Fibroblast of lung (primary cell): ENCODE measurements around the gene SNX30. TPM values are rescaled to one million over a fixed set of nuclear protein-coding genes. Genes with fewer than 3 reads are reported as not detected.

Experiments
- DNase-seq, 2 donors: peaks; one replicate each; pipeline versions ENCODE4 v3.0.0 to v3.0.0-alpha.2; 2010; ENCODE audit warnings: low read depth in 2 of 2
- H2AFZ ChIP-seq: 2 replicates; pipeline ENCODE4 v1.5.1; 2012; ENCODE audit warnings: low read length, control low read depth, inconsistent platforms
- H3K27ac ChIP-seq: 2 replicates; pipeline ENCODE4 v1.5.1; 2011; ENCODE audit warnings: low read length, control low read depth; ENCODE audit not compliant: insufficient read depth
- H3K27me3 ChIP-seq: 2 replicates; pipeline ENCODE4 v1.5.1; 2011; ENCODE audit warnings: mild to moderate bottlenecking, low read length; ENCODE audit not compliant: control insufficient read depth, insufficient read depth
- H3K36me3 ChIP-seq: 2 replicates; pipeline ENCODE4 v1.5.1; 2011; ENCODE audit warnings: low read length; ENCODE audit not compliant: control insufficient read depth, insufficient read depth
- H3K4me1 ChIP-seq: 2 replicates; pipeline ENCODE4 v1.5.1; 2011; ENCODE audit warnings: low read length; ENCODE audit not compliant: control insufficient read depth, insufficient read depth; ENCODE audit errors: extremely low read depth
- H3K4me2 ChIP-seq: 2 replicates; pipeline ENCODE4 v1.5.1; 2011; ENCODE audit warnings: low read length, control low read depth; ENCODE audit not compliant: insufficient read depth; ENCODE audit errors: extremely low read depth
- H3K4me3 ChIP-seq, 4 experiments: fragments of 200-600 bp in 1 of 4; sonication (generic) in 1 of 4; replicated peaks in 1 of 4; 2 replicates each; pipeline ENCODE4 v1.5.1; 2011 to 2016; ENCODE audit warnings: low read length in 4 of 4, low read depth in 3 of 4, mild to moderate bottlenecking in 3 of 4, control low read depth in 2 of 4, inconsistent platforms in 1 of 4, mixed read lengths in 1 of 4; ENCODE audit not compliant: insufficient read depth in 1 of 4; ENCODE audit errors: control extremely low read depth in 1 of 4
- H3K79me2 ChIP-seq: 2 replicates; pipeline ENCODE4 v1.5.1; 2012; ENCODE audit warnings: mild to moderate bottlenecking, low read length, inconsistent platforms; ENCODE audit not compliant: control insufficient read depth, insufficient read depth
- H3K9ac ChIP-seq: 2 replicates; pipeline ENCODE4 v1.5.1; 2011; ENCODE audit warnings: mild to moderate bottlenecking, low read length, control low read depth; ENCODE audit not compliant: insufficient read depth
- H3K9me3 ChIP-seq: 2 replicates; pipeline ENCODE4 v1.5.1; 2012; ENCODE audit warnings: low read depth, low read length; ENCODE audit not compliant: control insufficient read depth, insufficient read depth
- H4K20me1 ChIP-seq: 2 replicates; pipeline ENCODE4 v1.5.1; 2011; ENCODE audit warnings: low read length; ENCODE audit not compliant: control insufficient read depth, insufficient read depth; ENCODE audit errors: extremely low read depth
- CTCF ChIP-seq, 2 donors: IDR thresholded peaks in 1 of 2; conservative IDR thresholded peaks in 1 of 2; 1 replicate in 1 of 2; 2 replicates in 1 of 2; pipeline ENCODE4 v1.5.1; 2011 to 2012; ENCODE audit warnings: low read length in 2 of 2, control low read depth in 1 of 2, inconsistent platforms in 1 of 2, low read depth in 1 of 2, mild to moderate bottlenecking in 1 of 2
- EZH2 ChIP-seq: IDR thresholded peaks from 2 replicates; pipeline ENCODE4 v1.5.1; 2012; ENCODE audit warnings: low read length, control low read depth, mild to moderate bottlenecking; ENCODE audit errors: missing control alignments
- polyA plus RNA-seq, 2 donors: library from polyadenylated mRNA; depleted of rRNA in 1 of 2; stranded (reverse) in 1 of 2; unstranded in 1 of 2; fragments of >200 nt; gene quantifications; 2 replicates each; pipeline ENCODE4 v1.2.1, GENCODE V29; 2011 to 2012; ENCODE audit warnings: missing spikeins in 1 of 2
- total RNA-seq: library from RNA; depleted of rRNA; stranded (reverse); fragments of >200 nt; gene quantifications from 2 replicates; pipeline ENCODE4 v1.2.1, GENCODE V29; 2014

SNX30 gene
- total and polyA plus RNA-seq, 2 donors (not counting 1 experiment from before 2014, with no cell fraction given), result 7.9 to 20.6 TPM

GRCh38 chr9:112917047-112917986 lies 166.8 kb downstream of the SNX30 start:
- no peak overlapping the region for H3K9ac ChIP-seq
- H3K4me1 ChIP-seq, result no peaks in the 10 kb centered on the region
- DNase-seq, result no peak
- H4K20me1 ChIP-seq, result no peaks in the 10 kb centered on the region
- H3K4me2 ChIP-seq, result no peak overlapping the region
- H3K27me3 ChIP-seq, result peaks cover 2% of the 10 kb centered on the region
- H3K36me3 ChIP-seq, result no peaks in the 10 kb centered on the region
- no peak overlapping the region for H2AFZ ChIP-seq
- H3K27ac ChIP-seq, result no peak overlapping the region
- no peaks in the 10 kb centered on the region for H3K79me2 ChIP-seq
- no peaks in the 10 kb centered on the region for H3K9me3 ChIP-seq
- no peak overlapping the region for H3K4me3 ChIP-seq
- no peak for TF ChIP-seq CTCF (conservative IDR thresholded peaks at IDR 0.05 in 1 of 2, IDR thresholded peaks at IDR 0.05 in 1 of 2; ENCODE audit: low read depth in 1 of 2, low read length in 2 of 2)
- TF ChIP-seq EZH2, result no peak

- no peaks in the 10 kb centered on the region for H4K20me1 ChIP-seq
- no peak overlapping the region for H3K4me3 ChIP-seq
- H3K27ac ChIP-seq, result no peak overlapping the region
- no peak overlapping the region for H3K9ac ChIP-seq
- H2AFZ ChIP-seq, result no peak overlapping the region
- H3K27me3 ChIP-seq, result peaks cover 2% of the 10 kb centered on the region
- H3K4me2 ChIP-seq, result no peak overlapping the region
- H3K36me3 ChIP-seq, result no peaks in the 10 kb centered on the region
- no peak for DNase-seq
- H3K79me2 ChIP-seq, result no peaks in the 10 kb centered on the region
- H3K4me1 ChIP-seq, result no peaks in the 10 kb centered on the region
- TF ChIP-seq EZH2 (no peak), CTCF (conservative IDR thresholded peaks at IDR 0.05 in 1 of 2, IDR thresholded peaks at IDR 0.05 in 1 of 2; ENCODE audit: low read depth in 1 of 2, low read length in 2 of 2) (no peak)
- no peaks in the 10 kb centered on the region for H3K9me3 ChIP-seq
These were observed 167.4 kb downstream of the SNX30 start for GRCh38 chr9:112917987-112918362.

- Histone ChIP-seq H3K79me2 (no peaks in the 10 kb centered on the region), H4K20me1 (no peaks in the 10 kb centered on the region), H3K27me3 (no peaks in the 10 kb centered on the region), H3K4me1 (no peaks in the 10 kb centered on the region), H3K27ac (no peak overlapping the region), H3K36me3 (no peaks in the 10 kb centered on the region), H2AFZ (no peak overlapping the region), H3K9me3 (no peaks in the 10 kb centered on the region), H3K4me2 (no peak overlapping the region), H3K4me3 (no peak overlapping the region), H3K9ac (no peak overlapping the region)
- TF ChIP-seq EZH2, result no peak
- TF ChIP-seq CTCF (conservative IDR thresholded peaks at IDR 0.05 in 1 of 2, IDR thresholded peaks at IDR 0.05 in 1 of 2; ENCODE audit: low read depth in 1 of 2, low read length in 2 of 2), result peak; percentile 62 to 72
- peak; percentile 56 to 65 for DNase-seq
These were observed 171.0 kb downstream of the SNX30 start for GRCh38 chr9:112921549-112921948.

Other genes starting within 250 kb of the SNX30 start
- 14.4 and 14.9 TPM in 2 replicates for gene INIP, start 32.6 kb upstream of the SNX30 start, total RNA-seq
- gene INIP, start 32.6 kb upstream of the SNX30 start, polyA plus RNA-seq, result 24.1 and 26.9 TPM in 2 replicates
- gene SLC46A2, start 140.1 kb downstream of the SNX30 start, total RNA-seq, result not detected in 2 replicates
- not detected in 2 replicates for gene SLC46A2, start 140.1 kb downstream of the SNX30 start, polyA plus RNA-seq